ENCODE results near the gene EML4.

DNA sequence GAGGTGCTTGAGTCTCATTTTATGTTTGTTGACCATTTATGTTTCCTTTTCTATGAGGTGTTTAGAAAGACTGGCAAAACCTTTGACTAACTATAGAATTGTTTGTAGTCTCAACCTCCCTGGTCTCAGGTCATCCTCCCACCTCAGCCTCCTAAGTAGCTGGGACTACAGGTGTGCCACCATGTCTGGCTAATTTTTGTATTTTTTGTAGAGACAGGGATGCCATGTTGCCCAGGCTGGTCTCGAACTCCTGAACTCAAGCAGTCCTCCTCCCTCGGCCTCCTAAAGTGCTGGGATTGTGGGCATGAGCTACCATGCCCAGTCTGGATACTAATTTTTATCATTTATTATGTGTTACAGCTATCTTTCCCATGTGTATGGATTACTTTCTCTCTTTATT lies 67.8 kb downstream of the EML4 start:
- TF ChIP-seq, protein P1, sequence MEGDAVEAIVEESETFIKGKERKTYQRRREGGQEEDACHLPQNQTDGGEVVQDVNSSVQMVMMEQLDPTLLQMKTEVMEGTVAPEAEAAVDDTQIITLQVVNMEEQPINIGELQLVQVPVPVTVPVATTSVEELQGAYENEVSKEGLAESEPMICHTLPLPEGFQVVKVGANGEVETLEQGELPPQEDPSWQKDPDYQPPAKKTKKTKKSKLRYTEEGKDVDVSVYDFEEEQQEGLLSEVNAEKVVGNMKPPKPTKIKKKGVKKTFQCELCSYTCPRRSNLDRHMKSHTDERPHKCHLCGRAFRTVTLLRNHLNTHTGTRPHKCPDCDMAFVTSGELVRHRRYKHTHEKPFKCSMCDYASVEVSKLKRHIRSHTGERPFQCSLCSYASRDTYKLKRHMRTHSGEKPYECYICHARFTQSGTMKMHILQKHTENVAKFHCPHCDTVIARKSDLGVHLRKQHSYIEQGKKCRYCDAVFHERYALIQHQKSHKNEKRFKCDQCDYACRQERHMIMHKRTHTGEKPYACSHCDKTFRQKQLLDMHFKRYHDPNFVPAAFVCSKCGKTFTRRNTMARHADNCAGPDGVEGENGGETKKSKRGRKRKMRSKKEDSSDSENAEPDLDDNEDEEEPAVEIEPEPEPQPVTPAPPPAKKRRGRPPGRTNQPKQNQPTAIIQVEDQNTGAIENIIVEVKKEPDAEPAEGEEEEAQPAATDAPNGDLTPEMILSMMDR (conservative IDR thresholded peaks at IDR 0.05; ENCODE audit: low read depth, low read length) = no peak
- no peak for TF ChIP-seq EZH2 (IDR thresholded peaks at IDR 0.05; ENCODE audit: borderline replicate concordance, low read depth, low read length, poor library complexity, severe bottlenecking)

Measured in A673 (cell line).